CD4-positive, alpha-beta memory T cell (primary cell): Measurements from ENCODE around the gene MYDGF. TPM values are rescaled to one million over a fixed set of nuclear protein-coding genes. Genes with fewer than 3 reads are reported as not detected.

Experiments
- CTCF ChIA-PET: fragments of 350-600 bp; sonication (Branson Sonifier 250); formaldehyde crosslinking; loops from one replicate; lab custom pipeline; 2021; ENCODE audit warnings: inconsistent platforms; ENCODE audit not compliant: partially characterized antibody; lab: Charles Lee
- POLR2A ChIA-PET: fragments of 350-600 bp; sonication (Branson Sonifier 250); formaldehyde crosslinking; loops from one replicate; lab custom pipeline; 2021; ENCODE audit not compliant: partially characterized antibody; lab: Charles Lee
- DNase-seq, 5 donors: peaks; one replicate each; pipeline versions ENCODE4 v3.0.0 to v3.0.0-alpha.2; 2020 to 2022; ENCODE audit warnings: mixed read lengths in 1 of 5
- H3K27ac ChIP-seq: one replicate; pipeline ENCODE4 v1.7.0; 2013; ENCODE audit warnings: low read depth, low read length
- H3K27me3 ChIP-seq: 2 replicates; pipeline ENCODE4 v1.7.0; 2013; ENCODE audit warnings: mild to moderate bottlenecking, low read length, moderate library complexity; ENCODE audit not compliant: insufficient read depth
- H3K36me3 ChIP-seq: 2 replicates; pipeline ENCODE4 v1.7.0; 2013; ENCODE audit warnings: mild to moderate bottlenecking, low read length, moderate library complexity; ENCODE audit not compliant: insufficient read depth
- H3K4me1 ChIP-seq: 2 replicates; pipeline ENCODE4 v1.7.0; 2013; ENCODE audit warnings: mild to moderate bottlenecking, low read length, moderate library complexity; ENCODE audit not compliant: insufficient read depth
- H3K4me3 ChIP-seq, 2 donors: one replicate each; pipeline ENCODE4 v1.7.0; 2013; ENCODE audit warnings: low read length in 2 of 2, mild to moderate bottlenecking in 1 of 2
- H3K9me3 ChIP-seq, 2 donors: one replicate each; pipeline ENCODE4 v1.7.0; 2013; ENCODE audit warnings: low read length in 2 of 2, control low read depth in 1 of 2; ENCODE audit not compliant: control insufficient read depth in 1 of 2
- H3K27ac Mint-ChIP-seq, 7 donors: one replicate each; pipeline ENCODE4 v1.8.0; 2020 to 2021; ENCODE audit warnings: mixed read lengths in 7 of 7, mild to moderate bottlenecking in 6 of 7, inconsistent platforms in 3 of 7, moderate library complexity in 3 of 7
- H3K27me3 Mint-ChIP-seq, 2 donors: one replicate each; pipeline ENCODE4 v1.8.0; 2020 to 2021; ENCODE audit warnings: mixed read lengths in 2 of 2
- H3K36me3 Mint-ChIP-seq, 2 donors: one replicate each; pipeline ENCODE4 v1.8.0; 2020 to 2021; ENCODE audit warnings: mixed read lengths in 2 of 2, inconsistent platforms in 1 of 2, mild to moderate bottlenecking in 1 of 2
- H3K4me1 Mint-ChIP-seq, 4 donors: one replicate each; pipeline ENCODE4 v1.8.0; 2020 to 2021; ENCODE audit warnings: mixed read lengths in 4 of 4, mild to moderate bottlenecking in 1 of 4
- H3K4me3 Mint-ChIP-seq, 8 donors: one replicate each; pipeline ENCODE4 v1.8.0; 2020 to 2021; ENCODE audit warnings: mixed read lengths in 8 of 8, mild to moderate bottlenecking in 7 of 8, moderate library complexity in 6 of 8, inconsistent platforms in 3 of 8
- H3K9me3 Mint-ChIP-seq, 8 donors: one replicate each; pipeline ENCODE4 v1.8.0; 2020 to 2021; ENCODE audit warnings: mixed read lengths in 8 of 8, mild to moderate bottlenecking in 5 of 8, inconsistent platforms in 3 of 8, moderate library complexity in 1 of 8
- intact Hi-C: fragments of 100-400 bp; cut with micrococcal nuclease; formaldehyde crosslinking; loops from one replicate; pipeline ENCODE4 v1.15.1; 2023
- polyA plus RNA-seq, 2 donors: library from polyadenylated mRNA; unstranded; fragments of 300-500 nt; fragmentation: Illumina TruSeq; gene quantifications; one replicate each; pipeline ENCODE4 v1.2.3, GENCODE V29; 2021
- total RNA-seq, 2 experiments: library from RNA; stranded (reverse); gene quantifications; one replicate each; pipeline ENCODE4 v1.2.3, GENCODE V29; 2021

Gene MYDGF
- total and polyA plus RNA-seq, 4 experiments from 2014 or later, result 43.0 to 199 (median 87.2) TPM

DNA sequence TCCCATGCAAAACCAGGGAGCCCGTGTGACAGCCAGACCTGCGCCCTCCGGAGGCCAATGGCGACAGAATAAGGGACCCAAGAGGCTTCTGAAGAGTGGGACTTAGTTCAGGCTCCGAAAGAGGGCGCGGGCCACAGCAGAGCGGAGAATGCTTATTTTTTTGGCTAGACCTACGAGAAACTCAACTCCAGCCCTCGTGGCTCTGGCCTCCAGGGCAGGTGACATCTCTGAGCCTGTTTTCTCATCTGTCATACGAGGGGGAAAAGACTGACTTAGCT is 30.5 kb upstream of the MYDGF start:
- Histone ChIP-seq H3K4me1 (no peaks in the 10 kb centered on the region), H3K4me3 (no peak overlapping the region), H3K27me3 (no peaks in the 10 kb centered on the region), H3K36me3 (peaks cover 50% of the 10 kb centered on the region), H3K27ac (no peak overlapping the region), H3K9me3 (no peaks in the 10 kb centered on the region)
- no peaks in the 10 kb centered on the region for H3K27me3 Mint-ChIP-seq
- POLR2A ChIA-PET, result no interaction called here
- H3K4me3 Mint-ChIP-seq, result no peak overlapping the region
- H3K4me1 Mint-ChIP-seq, result peaks cover 0 to 4% (median 0%) of the 10 kb centered on the region in 4 donors
- no peaks in the 10 kb centered on the region for H3K9me3 Mint-ChIP-seq
- DNase-seq, result no peak
- H3K36me3 Mint-ChIP-seq, result peaks cover 20 to 65% of the 10 kb centered on the region in 2 donors
- intact Hi-C loops, result no loop called here
- peak overlapping the region in 2 of 7 donors; percentile 7 to 12 for H3K27ac Mint-ChIP-seq
- CTCF ChIA-PET, result no interaction called here

DNA sequence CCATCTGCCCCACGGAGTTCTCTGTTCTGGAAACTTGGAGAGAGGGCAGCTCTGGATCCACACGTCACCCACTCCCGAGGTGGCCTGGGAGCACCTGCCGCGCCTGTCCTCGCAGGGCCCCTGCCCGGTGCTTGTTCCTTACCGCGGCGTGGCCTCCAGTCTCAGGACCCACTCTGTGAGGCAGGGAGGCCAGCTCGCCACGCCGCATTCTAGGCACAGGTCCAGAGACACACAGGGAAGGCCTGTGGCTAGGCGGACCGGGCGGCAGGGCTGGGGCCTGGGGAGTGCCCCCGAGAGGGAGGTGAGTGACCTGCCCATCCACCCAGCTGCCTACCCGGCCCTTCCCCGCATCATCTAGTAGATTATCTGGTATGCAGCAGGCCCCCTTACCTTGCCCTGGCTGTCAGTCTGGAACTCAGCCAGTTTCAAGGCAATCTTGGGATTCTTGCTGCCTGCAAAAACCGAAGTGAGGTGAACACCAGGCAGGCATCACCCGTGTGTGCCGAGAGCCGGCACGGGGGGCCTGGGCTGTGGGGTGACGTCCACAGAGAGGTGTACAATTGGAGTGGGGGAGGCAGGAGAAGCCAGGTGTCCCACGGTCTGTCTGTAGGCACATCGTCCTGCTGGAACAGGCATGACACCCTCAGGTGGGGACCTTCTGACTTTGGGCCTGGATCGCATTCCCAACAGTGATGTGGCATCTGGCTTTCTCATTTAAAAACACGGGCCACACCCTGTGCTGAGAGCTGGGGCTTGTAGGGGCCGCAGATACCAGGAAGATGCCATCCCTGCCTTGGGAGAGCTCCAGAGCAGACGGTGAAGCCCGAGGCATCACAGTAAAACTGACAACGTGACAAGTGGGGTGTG is 29.9 kb upstream of the MYDGF start:
- Histone ChIP-seq H3K27ac (no peak overlapping the region), H3K4me1 (no peaks in the 10 kb centered on the region), H3K9me3 (no peaks in the 10 kb centered on the region), H3K27me3 (no peaks in the 10 kb centered on the region), H3K36me3 (peaks cover 55% of the 10 kb centered on the region), H3K4me3 (no peak overlapping the region)
- Mint-ChIP-seq H3K36me3 (peaks cover 20 to 64% of the 10 kb centered on the region in 2 donors), H3K27ac (peak overlapping the region in 1 of 7 donors; percentile 12), H3K27me3 (no peaks in the 10 kb centered on the region), H3K4me3 (no peak overlapping the region), H3K9me3 (no peaks in the 10 kb centered on the region), H3K4me1 (peaks cover 0 to 4% (median 0%) of the 10 kb centered on the region in 4 donors)
- intact Hi-C loops, result no loop called here
- ChIA-PET POLR2A (no interaction called here), CTCF (no interaction called here)
- DNase-seq, result no peak

DNA sequence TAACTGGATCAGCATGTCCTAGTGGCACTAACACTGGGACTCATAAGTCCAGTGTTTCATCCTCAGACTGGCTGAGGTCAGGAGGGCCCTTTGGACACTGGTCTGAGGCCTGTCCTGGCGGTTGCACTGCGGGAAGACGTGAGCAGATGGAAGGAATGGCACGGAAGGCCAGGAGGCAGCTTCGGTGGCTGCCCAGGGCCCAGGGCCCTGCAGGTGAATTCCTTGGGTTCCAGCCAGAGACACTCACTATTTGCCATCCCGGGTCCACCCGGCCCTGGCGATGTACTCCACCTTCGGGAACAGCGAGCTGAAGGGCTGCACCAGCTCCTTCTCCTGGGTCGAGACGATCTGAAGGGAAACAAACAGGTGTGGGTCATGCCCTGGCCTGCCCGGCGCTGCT is 27.2 kb upstream of the MYDGF start:
- no peaks in the 10 kb centered on the region for H3K4me1 ChIP-seq
- no peak overlapping the region for H3K4me3 ChIP-seq
- ChIA-PET CTCF (no interaction called here), POLR2A (no interaction called here)
- Mint-ChIP-seq H3K36me3 (peaks cover 24 to 72% of the 10 kb centered on the region in 2 donors), H3K27ac (peak overlapping the region in 1 of 7 donors; percentile 10), H3K4me1 (peaks cover 0 to 2% (median 0%) of the 10 kb centered on the region in 4 donors), H3K27me3 (no peaks in the 10 kb centered on the region), H3K4me3 (no peak overlapping the region), H3K9me3 (no peaks in the 10 kb centered on the region)
- no peak for DNase-seq
- H3K9me3 ChIP-seq, result no peaks in the 10 kb centered on the region
- no peak overlapping the region for H3K27ac ChIP-seq
- peaks cover 65% of the 10 kb centered on the region for H3K36me3 ChIP-seq
- H3K27me3 ChIP-seq, result no peaks in the 10 kb centered on the region
- intact Hi-C loops, result no loop called here

DNA sequence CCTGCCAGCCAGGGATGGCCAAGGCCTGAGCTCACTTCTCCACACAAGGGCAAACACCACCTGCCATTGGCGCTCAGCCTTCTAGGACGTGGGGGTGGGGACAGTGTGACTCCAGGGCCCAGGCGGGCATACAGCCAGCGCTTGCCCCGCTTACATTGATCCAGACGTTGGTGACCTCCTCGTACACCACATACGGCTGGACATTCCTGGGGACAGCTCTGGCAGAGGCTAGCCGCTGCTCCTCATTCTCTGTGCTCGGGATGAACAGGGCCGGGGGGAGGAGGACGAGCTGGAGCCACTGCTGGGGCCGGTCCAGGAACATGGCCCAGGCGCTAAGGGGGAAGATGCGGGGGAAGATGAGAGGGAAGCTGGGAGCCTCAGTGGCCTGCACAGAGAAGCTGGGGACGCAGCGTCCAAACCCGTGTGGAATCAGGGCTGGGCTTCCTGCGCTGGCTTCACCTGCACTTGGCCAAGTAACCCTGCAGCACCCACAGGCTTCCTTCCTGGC is 25.1 kb upstream of the MYDGF start:
- intact Hi-C loops, result no loop called here
- Histone ChIP-seq H3K4me3 (no peak overlapping the region), H3K27me3 (no peaks in the 10 kb centered on the region), H3K27ac (no peak overlapping the region), H3K4me1 (no peaks in the 10 kb centered on the region), H3K9me3 (no peaks in the 10 kb centered on the region), H3K36me3 (peaks cover 52% of the 10 kb centered on the region)
- no peaks in the 10 kb centered on the region for H3K27me3 Mint-ChIP-seq
- DNase-seq, result no peak
- no peak overlapping the region for H3K27ac Mint-ChIP-seq
- H3K4me3 Mint-ChIP-seq, result no peak overlapping the region
- H3K4me1 Mint-ChIP-seq, result no peaks in the 10 kb centered on the region
- no peaks in the 10 kb centered on the region for H3K9me3 Mint-ChIP-seq
- peaks cover 24 to 68% of the 10 kb centered on the region in 2 donors for H3K36me3 Mint-ChIP-seq
- ChIA-PET CTCF (no interaction called here), POLR2A (no interaction called here)

DNA sequence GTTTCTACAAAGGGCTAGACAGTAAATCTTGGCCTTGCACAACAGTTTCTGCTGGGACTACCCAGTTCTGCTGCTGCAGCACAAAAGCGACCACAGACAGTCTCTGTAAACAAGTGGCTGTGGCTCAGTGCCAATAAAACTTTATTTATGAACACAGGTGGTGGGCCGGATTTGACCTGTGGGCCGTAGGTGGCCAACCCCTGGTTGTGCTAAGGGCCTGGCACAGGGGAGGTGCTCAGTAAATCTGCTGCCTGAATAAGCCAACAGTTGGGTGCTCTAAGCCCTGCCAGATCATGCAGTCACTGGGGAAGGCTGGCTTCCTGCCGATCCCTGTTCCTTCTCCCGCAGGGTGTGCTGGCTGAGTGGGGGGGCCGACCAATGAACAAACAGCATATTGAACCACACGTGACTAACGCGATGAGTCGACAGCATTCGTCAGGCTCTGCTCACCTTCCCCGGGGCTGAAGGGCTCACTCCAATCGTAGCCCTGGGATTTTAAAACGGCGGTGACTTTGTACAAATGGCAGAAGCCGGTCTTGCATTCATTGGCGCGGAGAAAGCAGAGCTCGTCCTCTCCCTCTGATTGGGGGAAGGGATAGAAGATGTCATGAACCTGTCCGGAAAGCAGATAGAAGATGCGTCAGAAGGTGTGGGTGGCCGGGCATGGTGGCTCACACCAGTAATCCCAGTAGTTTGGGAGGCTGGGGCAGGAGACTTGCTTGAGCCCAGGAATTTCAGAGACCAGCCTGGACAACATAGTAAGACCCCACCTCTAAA is 24.3 kb upstream of the MYDGF start:
- Mint-ChIP-seq H3K4me3 (no peak overlapping the region), H3K36me3 (peaks cover 25 to 66% of the 10 kb centered on the region in 2 donors), H3K27me3 (no peaks in the 10 kb centered on the region), H3K9me3 (no peaks in the 10 kb centered on the region), H3K27ac (no peak overlapping the region), H3K4me1 (no peaks in the 10 kb centered on the region)
- intact Hi-C loops, result no loop called here
- no peaks in the 10 kb centered on the region for H3K4me1 ChIP-seq
- no peaks in the 10 kb centered on the region for H3K27me3 ChIP-seq
- peaks cover 56% of the 10 kb centered on the region for H3K36me3 ChIP-seq
- H3K4me3 ChIP-seq, result no peak overlapping the region
- no peak overlapping the region for H3K27ac ChIP-seq
- POLR2A ChIA-PET, result no interaction called here
- no peak for DNase-seq
- no peaks in the 10 kb centered on the region for H3K9me3 ChIP-seq
- CTCF ChIA-PET, result interaction anchor here (0.6 kb wide), 1 partner anchor 35 kb away, joined by 3 read pairs; no protein-coding TSS in a partner anchor

- Mint-ChIP-seq H3K9me3 (no peaks in the 10 kb centered on the region), H3K27ac (peak overlapping the region in 1 of 7 donors; percentile 66), H3K4me1 (no peaks in the 10 kb centered on the region), H3K4me3 (no peak overlapping the region), H3K27me3 (no peaks in the 10 kb centered on the region), H3K36me3 (peaks cover 25 to 66% of the 10 kb centered on the region in 2 donors)
- H3K4me3 ChIP-seq, result no peak overlapping the region
- ChIA-PET CTCF (no interaction called here), POLR2A (no interaction called here)
- no peak overlapping the region for H3K27ac ChIP-seq
- DNase-seq, result no peak
- intact Hi-C loops, result no loop called here
- H3K27me3 ChIP-seq, result no peaks in the 10 kb centered on the region
- peaks cover 60% of the 10 kb centered on the region for H3K36me3 ChIP-seq
- H3K4me1 ChIP-seq, result no peaks in the 10 kb centered on the region
- no peaks in the 10 kb centered on the region for H3K9me3 ChIP-seq
Measured at GRCh38 chr19:4693471-4694121, 23.5 kb upstream of the MYDGF start.

DNA sequence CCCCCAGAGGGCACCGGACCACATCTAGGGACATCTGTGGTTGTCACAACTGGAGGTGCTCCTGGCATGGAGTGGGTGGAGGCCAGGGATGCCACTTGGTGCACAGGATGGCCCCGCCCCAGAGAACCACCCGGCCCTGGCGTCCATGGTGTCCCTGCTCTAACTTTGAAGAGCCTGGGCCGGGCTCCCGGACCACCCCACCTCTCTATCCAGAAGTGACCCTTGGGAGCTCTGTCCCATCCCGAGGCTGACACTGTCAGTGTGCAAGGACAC is 22.9 kb upstream of the MYDGF start:
- no peak overlapping the region for H3K27ac ChIP-seq
- Mint-ChIP-seq H3K36me3 (peaks cover 25 to 64% of the 10 kb centered on the region in 2 donors), H3K27me3 (no peaks in the 10 kb centered on the region), H3K4me3 (no peak overlapping the region), H3K9me3 (no peaks in the 10 kb centered on the region), H3K4me1 (no peaks in the 10 kb centered on the region), H3K27ac (peak overlapping the region in 1 of 7 donors; percentile 48)
- H3K4me3 ChIP-seq, result no peak overlapping the region
- no peak for DNase-seq
- H3K9me3 ChIP-seq, result no peaks in the 10 kb centered on the region
- peaks cover 59% of the 10 kb centered on the region for H3K36me3 ChIP-seq
- intact Hi-C loops, result no loop called here
- CTCF ChIA-PET, result no interaction called here
- H3K27me3 ChIP-seq, result no peaks in the 10 kb centered on the region
- POLR2A ChIA-PET, result no interaction called here
- H3K4me1 ChIP-seq, result no peaks in the 10 kb centered on the region
